Measurements from ENCODE around the gene NAP1L1.

Gene NAP1L1, protein sequence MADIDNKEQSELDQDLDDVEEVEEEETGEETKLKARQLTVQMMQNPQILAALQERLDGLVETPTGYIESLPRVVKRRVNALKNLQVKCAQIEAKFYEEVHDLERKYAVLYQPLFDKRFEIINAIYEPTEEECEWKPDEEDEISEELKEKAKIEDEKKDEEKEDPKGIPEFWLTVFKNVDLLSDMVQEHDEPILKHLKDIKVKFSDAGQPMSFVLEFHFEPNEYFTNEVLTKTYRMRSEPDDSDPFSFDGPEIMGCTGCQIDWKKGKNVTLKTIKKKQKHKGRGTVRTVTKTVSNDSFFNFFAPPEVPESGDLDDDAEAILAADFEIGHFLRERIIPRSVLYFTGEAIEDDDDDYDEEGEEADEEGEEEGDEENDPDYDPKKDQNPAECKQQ

GRCh38 chr12:76083904-76084862 lies at the start of gene NAP1L1:
NAP1L1 (minus strand) TSS chr12:76084685; CDS start chr12:76074219, 10,466 bp downstream.
- H3K4me3 ChIP-seq (ENCODE audit: low read depth, low read length) = peak within 1 kb of the TSS; percentile 95
- peak; percentile 99 for DNase-seq (ENCODE audit: low read depth)
- TF ChIP-seq MAX (IDR thresholded peaks at IDR 0.05; ENCODE audit: low read depth, low read length) (peak; percentile 68; the same call in 1 of the 2 replicates), MYC (IDR thresholded peaks at IDR 0.05; ENCODE audit: low read depth, low read length) (peak; percentile 78), POLR2A (IDR thresholded peaks at IDR 0.05; ENCODE audit: extremely low read depth, insufficient read length) (peak; percentile 81)
- TF ChIP-seq, protein P1, sequence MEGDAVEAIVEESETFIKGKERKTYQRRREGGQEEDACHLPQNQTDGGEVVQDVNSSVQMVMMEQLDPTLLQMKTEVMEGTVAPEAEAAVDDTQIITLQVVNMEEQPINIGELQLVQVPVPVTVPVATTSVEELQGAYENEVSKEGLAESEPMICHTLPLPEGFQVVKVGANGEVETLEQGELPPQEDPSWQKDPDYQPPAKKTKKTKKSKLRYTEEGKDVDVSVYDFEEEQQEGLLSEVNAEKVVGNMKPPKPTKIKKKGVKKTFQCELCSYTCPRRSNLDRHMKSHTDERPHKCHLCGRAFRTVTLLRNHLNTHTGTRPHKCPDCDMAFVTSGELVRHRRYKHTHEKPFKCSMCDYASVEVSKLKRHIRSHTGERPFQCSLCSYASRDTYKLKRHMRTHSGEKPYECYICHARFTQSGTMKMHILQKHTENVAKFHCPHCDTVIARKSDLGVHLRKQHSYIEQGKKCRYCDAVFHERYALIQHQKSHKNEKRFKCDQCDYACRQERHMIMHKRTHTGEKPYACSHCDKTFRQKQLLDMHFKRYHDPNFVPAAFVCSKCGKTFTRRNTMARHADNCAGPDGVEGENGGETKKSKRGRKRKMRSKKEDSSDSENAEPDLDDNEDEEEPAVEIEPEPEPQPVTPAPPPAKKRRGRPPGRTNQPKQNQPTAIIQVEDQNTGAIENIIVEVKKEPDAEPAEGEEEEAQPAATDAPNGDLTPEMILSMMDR (IDR thresholded peaks at IDR 0.05; ENCODE audit: low read depth, low read length) = no peak

DNA sequence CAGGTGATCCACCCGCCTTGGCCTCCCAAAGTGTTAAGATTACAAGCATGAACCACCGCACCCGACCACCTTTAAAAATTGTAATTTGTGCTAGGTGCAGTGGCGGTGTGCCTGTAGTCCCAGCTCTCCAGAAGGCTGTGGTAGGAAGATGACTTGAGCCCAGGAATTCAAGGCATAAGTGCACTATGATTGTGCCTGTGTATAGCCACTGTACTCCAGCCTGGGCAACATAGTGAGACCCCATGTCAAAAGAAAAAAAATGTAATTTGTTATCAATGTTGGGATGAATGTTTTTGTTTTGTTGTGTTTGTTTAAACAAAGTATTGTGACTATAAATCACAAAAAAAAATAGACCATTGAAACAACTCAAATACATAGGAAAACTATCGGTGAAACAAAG lies 43.1 kb upstream of the NAP1L1 start:
- DNase-seq (ENCODE audit: low read depth) = no peak
- no peak for TF ChIP-seq POLR2A (IDR thresholded peaks at IDR 0.05; ENCODE audit: extremely low read depth, insufficient read length)
- TF ChIP-seq, protein P1 (IDR thresholded peaks at IDR 0.05; ENCODE audit: low read depth, low read length) = no peak
- no peak for TF ChIP-seq MYC (IDR thresholded peaks at IDR 0.05; ENCODE audit: low read depth, low read length)
- TF ChIP-seq MAX (IDR thresholded peaks at IDR 0.05; ENCODE audit: low read depth, low read length) = no peak
- no peak overlapping the region for H3K4me3 ChIP-seq (ENCODE audit: low read depth, low read length)

- no peak overlapping the region for H3K4me3 ChIP-seq (ENCODE audit: low read depth, low read length)
- no peak for TF ChIP-seq POLR2A (IDR thresholded peaks at IDR 0.05; ENCODE audit: extremely low read depth, insufficient read length)
- TF ChIP-seq MAX (IDR thresholded peaks at IDR 0.05; ENCODE audit: low read depth, low read length) = no peak
- TF ChIP-seq, protein P1 (IDR thresholded peaks at IDR 0.05; ENCODE audit: low read depth, low read length) = no peak
- TF ChIP-seq MYC (IDR thresholded peaks at IDR 0.05; ENCODE audit: low read depth, low read length) = no peak
- DNase-seq (ENCODE audit: low read depth) = no peak
Observed at GRCh38 chr12:76124456-76124855, 40.0 kb upstream of the NAP1L1 start.

DNA sequence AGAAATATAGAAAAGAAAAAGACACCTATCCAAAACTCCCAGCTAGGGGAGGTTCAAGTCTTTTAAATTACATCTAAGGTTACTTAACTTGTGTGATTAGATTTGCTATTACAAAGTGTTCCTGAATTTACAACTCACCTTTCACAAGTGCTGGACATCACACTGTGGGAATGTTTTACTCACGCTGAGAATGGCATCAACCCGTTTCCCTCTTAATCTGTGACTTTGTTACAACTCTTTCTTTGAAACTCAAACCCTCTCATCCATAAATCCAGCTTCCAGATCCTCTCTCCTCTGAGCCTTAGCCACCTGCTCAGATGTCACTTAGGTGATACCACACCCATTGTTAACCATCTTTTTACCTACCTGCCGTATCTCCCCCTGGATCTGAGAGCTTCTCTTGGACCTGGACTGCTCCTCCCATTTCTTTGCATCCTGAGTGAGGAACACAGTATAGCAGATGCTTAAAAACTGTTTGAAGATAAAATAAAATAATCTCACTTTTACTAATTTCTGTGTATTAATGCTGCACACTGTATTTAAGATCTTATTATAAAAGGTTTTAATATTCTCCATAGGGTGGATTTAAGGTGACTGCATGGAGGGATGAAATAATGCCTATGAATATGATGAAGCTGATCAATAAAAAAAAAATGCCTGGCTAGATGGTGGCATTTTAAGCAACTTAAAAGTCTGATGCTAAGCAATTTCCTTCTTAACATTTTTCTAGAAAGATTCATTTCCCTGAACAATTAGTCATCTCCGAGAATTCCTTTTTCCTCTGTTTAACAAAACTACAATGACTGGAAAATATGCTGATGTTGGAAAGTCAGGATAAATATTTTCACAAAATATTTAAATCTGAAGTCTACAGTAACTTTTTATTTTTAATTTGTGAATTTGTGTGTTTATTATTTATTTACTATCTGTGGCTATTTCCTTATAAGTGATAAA lies 39.1 kb upstream of the NAP1L1 start:
- no peak for DNase-seq (ENCODE audit: low read depth)
- H3K4me3 ChIP-seq (ENCODE audit: low read depth, low read length) = no peak overlapping the region
- TF ChIP-seq POLR2A (IDR thresholded peaks at IDR 0.05; ENCODE audit: extremely low read depth, insufficient read length) (no peak), MAX (IDR thresholded peaks at IDR 0.05; ENCODE audit: low read depth, low read length) (no peak)

GRCh38 chr12:76119887-76120286 lies 35.4 kb upstream of the NAP1L1 start:
- no peak for TF ChIP-seq POLR2A (IDR thresholded peaks at IDR 0.05; ENCODE audit: extremely low read depth, insufficient read length)
- TF ChIP-seq, protein P1 (IDR thresholded peaks at IDR 0.05; ENCODE audit: low read depth, low read length) = no peak
- TF ChIP-seq MAX (IDR thresholded peaks at IDR 0.05; ENCODE audit: low read depth, low read length) = no peak
- no peak for TF ChIP-seq MYC (IDR thresholded peaks at IDR 0.05; ENCODE audit: low read depth, low read length)
- H3K4me3 ChIP-seq (ENCODE audit: low read depth, low read length) = no peak overlapping the region
- no peak for DNase-seq (ENCODE audit: low read depth)
